Mononuclear cell (primary cell): ENCODE data around the gene CBFA2T2. TPM values are rescaled to one million over a fixed set of nuclear protein-coding genes. Genes with fewer than 3 reads are reported as not detected.
"Not testable (repeated sequence)": the region's sequence is repeated elsewhere in the genome, so short reads cannot be mapped to it uniquely, and the experiment has no call there.

Source experiments
- H3K27me3 ChIP-seq: 2 replicates; pipeline ENCODE4 v1.6.0; 2011; ENCODE audit warnings: low read length, control low read depth; ENCODE audit not compliant: insufficient read depth
- H3K4me1 ChIP-seq: 2 replicates; pipeline ENCODE4 v1.5.1; 2011; ENCODE audit warnings: mild to moderate bottlenecking, low read length, control low read depth; ENCODE audit not compliant: insufficient read depth
- H3K4me3 ChIP-seq: 2 replicates; pipeline ENCODE4 v1.5.1; 2011; ENCODE audit warnings: mild to moderate bottlenecking, low read length, moderate library complexity
- H3K9me3 ChIP-seq: 2 replicates; pipeline ENCODE4 v1.5.1; 2011; ENCODE audit warnings: low read depth, mild to moderate bottlenecking, control low read depth, low read length
- total RNA-seq: library from RNA; depleted of rRNA; stranded (reverse); fragments of >200 nt; gene quantifications from one replicate; pipeline ENCODE4 v1.2.3, GENCODE V29; 2012

Gene CBFA2T2
- total RNA-seq, 1 donor, result 8.9 TPM

DNA sequence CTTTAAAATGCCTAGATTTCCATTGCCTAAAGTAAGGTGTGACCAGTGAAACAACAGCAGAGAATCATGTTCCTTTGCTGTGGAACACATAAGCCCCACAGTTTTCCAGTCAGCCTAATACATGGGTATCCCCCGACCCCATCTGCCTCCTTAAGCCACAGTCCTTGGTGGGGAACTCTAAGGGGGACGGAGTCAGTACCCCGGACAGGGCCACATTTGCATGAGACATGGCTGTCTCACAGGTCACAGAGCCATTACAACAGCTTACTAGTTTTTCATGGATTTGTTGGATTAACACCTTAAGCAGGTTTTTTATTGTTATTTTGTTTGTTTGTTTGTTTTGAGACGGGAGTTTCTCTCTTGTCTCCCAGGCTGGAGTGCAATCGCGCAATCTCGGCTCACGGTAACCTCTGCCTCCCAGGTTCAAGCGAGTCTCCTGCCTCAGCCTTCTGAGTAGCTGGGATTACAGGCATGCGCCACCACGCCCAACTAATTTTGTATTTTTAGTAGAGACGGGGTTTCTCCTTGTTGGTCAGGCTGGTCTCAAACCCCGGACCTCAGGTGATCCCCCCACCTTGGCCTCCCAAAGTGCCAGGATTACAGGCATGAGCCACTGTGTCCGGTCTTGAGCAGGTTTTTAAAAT lies 157.2 kb downstream of the CBFA2T2 start:
- not testable (repeated sequence) for H3K27me3 ChIP-seq, H3K4me1 ChIP-seq, H3K4me3 ChIP-seq, H3K9me3 ChIP-seq

DNA sequence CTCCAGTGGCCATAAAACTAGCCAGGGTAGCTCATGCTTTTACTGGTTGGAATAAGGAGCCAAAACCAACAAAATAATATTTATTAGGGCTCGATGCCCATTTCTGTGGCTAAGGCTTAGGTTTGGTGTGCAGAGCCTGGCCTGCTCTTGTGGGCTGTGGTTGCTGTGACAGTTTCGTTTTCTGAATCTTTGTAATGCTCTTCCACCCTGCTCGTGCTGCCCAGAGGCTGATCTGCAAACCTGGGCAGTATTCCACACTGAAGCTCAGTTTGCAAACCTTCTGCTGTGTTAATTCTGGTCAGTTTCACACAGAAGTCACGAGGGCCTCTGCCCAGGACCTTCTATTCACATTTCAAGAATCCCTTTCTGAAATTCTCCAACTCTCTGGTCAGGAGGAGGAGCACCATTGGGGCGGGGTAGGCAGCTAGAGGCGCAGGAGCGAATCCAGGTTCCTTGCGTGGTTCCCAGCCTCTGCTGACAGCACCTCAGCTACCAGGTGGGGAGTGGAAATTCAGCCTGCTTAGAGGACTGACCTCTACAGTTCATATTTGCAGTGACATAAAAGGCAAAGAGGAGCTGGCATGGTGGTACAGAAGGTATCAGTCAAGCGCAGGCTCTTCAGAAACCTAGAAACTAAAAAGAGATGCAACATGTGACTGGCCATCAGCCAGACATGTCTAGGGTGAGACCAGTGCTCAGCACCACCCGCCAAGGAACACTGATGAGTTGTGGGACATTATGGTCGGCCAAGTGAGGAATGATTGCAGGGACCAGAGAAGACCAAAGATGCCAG lies 157.9 kb downstream of the CBFA2T2 start:
- Histone ChIP-seq H3K4me3 (no peak overlapping the region), H3K4me1 (no peaks in the 10 kb centered on the region)

DNA sequence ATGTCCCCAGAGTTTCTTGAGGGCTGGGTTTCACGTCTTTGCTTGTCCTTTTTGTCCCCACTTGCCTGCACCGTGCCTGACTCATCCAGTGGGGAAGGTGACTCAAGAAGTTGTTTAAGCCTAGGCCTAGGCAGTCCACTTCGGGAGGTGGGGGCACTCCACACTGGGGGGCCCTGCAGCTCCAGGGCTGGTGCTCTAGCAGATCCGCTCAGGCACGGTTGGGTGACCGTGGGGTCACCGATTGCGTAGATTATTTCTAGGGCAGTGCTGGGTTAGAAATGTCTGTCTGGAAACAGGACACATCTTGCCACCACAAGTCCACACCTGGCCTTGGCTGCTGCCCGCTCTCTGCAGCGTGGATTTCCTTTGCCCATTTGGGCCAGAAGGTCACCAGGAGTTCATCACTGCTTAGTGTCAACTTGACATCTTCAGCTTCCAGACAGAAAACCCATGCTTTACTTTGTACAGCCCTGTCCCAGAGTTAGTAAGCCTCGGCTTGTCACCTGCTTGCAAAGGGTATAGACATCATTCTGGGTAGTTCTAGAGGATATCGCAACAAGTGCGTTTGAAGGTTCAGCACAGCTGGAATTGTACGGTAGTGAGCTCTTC lies 158.6 kb downstream of the CBFA2T2 start:
- Histone ChIP-seq H3K27me3 (no peaks in the 10 kb centered on the region), H3K9me3 (no peaks in the 10 kb centered on the region), H3K4me3 (no peak overlapping the region), H3K4me1 (no peaks in the 10 kb centered on the region)

More for the DNA sequence above, 157.9 kb downstream of the CBFA2T2 start:
- no peaks in the 10 kb centered on the region for H3K9me3 ChIP-seq
- no peaks in the 10 kb centered on the region for H3K27me3 ChIP-seq

DNA sequence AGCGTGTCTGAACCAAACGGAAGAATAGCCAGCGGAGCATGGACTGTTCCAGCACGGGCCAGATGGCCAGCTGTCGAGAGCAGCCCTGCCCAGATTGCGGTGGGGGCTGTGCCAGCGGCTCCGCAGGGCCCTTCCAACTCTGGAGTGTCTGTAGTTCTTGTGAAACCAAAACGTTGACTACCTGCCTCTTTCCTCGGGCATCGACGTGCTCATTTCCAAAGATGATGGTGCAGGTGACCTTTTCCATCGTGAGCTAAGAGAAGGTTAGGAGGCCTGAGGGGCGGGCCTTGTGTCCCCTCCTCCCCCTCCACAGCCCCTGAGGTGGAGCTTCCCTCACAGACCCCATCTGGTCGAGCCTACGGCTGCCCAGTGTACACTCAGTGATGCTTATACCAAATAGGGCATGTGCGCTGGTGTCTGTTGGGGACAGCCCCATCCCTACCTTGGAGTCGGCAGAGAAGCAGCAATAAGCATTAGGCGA lies 159.3 kb downstream of the CBFA2T2 start:
- Histone ChIP-seq H3K27me3 (no peaks in the 10 kb centered on the region), H3K4me1 (no peaks in the 10 kb centered on the region), H3K4me3 (no peak overlapping the region), H3K9me3 (no peaks in the 10 kb centered on the region)

DNA sequence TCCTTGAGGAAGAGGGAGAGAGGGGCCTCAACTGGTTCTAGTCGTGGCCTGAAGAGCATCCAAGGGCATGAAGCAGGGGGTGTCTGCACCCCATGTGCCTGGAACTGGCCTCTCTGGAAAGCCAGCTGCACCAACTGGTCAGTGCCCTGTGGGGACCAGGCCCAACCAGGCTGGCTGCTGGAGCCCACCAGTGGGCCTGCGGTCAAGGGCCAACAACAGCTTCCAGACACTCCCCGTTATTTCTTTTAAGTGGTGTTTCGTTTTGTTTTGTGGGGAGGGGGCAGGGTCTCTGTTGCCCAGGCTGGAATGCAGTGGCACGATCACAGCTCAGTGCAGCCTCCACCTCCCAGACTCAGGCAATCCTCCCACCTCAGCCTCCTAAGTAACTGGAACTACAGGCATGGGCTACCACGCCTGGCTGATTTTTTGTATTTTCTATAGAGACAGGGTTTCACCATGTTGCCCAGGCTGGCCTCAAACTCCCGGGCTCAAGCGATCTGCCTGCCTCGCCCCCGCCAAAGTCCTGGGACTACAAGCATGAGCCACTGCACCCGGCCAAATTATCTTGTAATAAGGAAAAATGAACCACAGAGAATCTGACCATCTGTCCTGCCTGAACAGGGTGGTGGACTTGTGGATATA lies 160.3 kb downstream of the CBFA2T2 start:
- Histone ChIP-seq H3K27me3 (no peaks in the 10 kb centered on the region), H3K9me3 (no peaks in the 10 kb centered on the region), H3K4me1 (no peaks in the 10 kb centered on the region), H3K4me3 (no peak overlapping the region)

DNA sequence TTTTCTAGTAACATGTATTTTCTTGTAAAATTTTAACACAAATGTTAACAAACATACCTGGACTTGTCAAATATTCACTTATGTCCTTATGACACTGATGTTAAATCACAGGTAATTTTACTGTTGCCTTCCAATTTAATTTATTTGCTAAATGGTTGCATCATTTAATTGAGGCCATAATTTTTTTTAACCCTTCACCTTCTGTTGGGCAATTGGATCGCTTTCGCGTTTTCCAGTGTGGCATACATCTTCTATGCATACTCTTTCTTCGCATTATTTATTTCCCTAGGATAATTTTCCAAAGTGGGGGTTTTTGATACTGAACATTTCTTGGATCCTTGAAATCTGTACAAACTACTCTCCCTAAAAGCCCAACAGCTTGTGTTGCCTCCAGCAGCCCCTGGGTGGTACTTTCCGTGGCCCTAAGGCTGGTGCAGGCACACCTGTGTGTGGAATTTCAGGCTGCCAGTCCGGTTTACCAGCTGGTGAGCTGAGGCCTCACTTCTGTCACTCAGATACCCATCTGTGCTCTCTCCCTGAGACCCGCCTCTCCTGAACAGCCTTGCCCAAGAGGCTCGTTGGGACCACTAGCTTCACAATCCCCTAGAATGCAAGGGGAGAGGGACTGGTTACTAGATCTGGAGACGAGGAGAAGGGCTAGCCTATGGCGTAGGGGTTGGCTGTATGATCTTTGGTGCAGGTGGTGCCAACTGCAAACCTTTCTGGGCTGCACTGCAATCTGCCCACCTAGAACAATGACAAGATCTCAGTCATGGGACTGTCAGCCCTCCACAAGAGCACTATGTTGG lies 161.1 kb downstream of the CBFA2T2 start:
- Histone ChIP-seq H3K4me3 (no peak overlapping the region), H3K9me3 (no peaks in the 10 kb centered on the region), H3K27me3 (no peaks in the 10 kb centered on the region), H3K4me1 (no peaks in the 10 kb centered on the region)

DNA sequence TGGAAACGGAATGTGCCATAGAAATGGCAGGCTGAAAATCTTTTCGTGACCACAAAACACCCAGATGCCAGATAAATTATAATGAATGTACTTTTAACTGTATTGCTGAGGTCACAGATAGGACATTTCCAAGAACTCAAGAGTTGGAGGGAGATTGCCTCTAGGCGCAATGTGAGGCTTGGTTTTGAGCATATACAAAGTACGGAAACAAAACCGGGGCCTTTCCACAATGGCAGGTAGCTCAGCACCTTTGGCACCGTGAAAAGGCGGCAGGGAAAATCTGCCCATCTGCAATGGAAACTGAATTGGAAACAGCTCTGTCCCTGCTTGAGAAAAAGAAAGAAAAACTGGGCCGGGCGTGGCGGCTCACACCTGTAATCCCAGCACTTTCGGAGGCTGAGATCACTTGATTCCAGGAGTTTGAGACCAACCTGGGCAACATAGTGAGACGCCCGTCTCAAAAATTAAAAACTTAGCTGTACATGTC lies 161.7 kb downstream of the CBFA2T2 start:
- H3K4me3 ChIP-seq, result no peak overlapping the region
- no peaks in the 10 kb centered on the region for H3K27me3 ChIP-seq
- no peaks in the 10 kb centered on the region for H3K9me3 ChIP-seq
- H3K4me1 ChIP-seq, result no peaks in the 10 kb centered on the region

DNA sequence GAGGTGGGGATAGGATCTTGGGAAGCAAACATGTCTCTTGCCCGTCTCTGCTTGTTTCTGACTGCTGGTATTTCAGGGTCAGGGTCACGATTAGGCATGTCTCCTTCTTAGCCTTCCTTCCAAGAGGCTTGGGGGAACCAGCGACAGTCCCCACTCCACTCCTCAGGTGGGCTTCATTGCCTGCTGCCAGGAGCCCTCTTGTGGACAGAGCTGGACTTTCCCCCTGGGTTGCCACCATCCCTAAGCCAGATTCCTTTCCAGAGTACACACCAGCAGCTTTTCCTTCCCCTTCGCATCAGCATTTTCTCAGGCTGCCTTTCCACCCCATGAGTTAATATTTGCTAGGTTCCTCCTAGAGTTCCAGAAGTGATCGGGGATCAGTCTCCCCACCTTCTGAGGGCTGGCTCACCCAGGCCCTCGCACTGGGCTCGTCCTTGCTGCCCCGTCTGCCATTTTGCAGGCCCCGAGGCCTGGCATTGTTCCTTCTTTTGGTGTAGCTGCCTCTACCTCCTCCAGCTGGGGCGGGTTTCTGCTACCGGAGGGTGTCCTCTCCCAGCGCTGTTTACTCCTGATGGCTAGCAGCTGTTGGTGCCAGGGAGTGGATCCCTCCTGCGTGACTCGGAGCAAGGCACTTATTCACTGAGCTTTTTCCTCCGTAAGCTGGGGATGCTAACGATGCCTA lies 163.5 kb downstream of the CBFA2T2 start:
- Histone ChIP-seq H3K9me3 (no peaks in the 10 kb centered on the region), H3K27me3 (no peaks in the 10 kb centered on the region), H3K4me3 (no peak overlapping the region), H3K4me1 (no peaks in the 10 kb centered on the region)

DNA sequence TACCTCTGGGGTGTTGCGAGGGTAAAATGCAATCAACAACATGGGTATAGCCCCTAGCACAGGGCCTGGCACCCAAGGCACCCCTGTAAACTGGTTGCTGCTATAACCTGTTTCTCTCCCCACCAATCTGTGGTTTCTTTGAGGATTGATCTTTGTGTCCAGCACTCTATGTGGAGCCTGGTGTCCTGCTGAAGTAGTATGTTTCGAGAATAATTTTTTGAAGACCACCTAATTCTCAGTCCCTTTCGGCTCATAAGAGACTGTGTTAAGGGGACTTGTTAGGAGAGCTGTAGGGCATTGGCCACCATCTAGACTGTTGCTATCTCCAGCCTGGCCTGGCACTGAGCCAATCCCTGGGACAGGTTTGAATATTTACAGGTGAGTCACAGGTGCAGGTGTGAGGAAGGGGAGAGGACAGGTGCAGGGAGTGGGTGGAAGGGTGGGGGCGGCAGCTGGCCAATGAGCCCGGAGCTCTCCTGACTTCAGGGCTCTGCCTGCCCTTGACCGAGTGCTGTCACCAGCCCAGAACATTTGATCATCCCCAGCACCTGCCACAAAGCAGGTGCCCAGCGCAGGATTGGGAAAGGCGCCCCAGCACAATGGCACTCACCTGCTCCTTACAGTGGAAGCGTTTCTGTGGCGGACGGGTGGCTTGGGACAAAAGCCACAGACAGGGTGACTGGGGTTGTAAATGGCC lies 164.2 kb downstream of the CBFA2T2 start:
- Histone ChIP-seq H3K4me1 (no peaks in the 10 kb centered on the region), H3K4me3 (no peak overlapping the region), H3K9me3 (no peaks in the 10 kb centered on the region)

DNA sequence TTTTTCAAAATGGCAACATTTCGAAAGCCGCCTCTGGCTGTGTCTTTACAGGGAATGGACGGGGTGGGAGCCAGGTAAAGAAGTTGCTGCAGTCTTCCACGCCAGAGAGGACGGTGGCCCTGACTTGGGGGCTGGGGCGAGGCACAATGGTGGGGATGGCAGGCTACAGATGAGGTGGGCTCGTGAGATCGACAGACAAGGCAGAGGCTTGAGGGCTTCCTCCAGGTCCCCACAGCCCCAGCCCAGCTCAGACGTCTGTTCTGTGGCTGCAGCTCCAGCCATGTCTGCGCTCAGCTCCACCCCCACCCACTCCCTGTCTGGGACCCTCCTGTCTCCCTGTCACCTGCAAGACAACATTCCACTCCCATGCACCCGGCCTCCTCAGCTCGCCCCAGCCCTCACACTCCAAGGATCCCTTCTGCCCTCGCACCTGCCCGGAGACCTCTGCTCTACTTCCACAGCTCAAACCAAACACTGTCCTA lies 164.8 kb downstream of the CBFA2T2 start:
- H3K27me3 ChIP-seq, result no peaks in the 10 kb centered on the region
- H3K4me3 ChIP-seq, result no peak overlapping the region
- no peaks in the 10 kb centered on the region for H3K4me1 ChIP-seq
- no peaks in the 10 kb centered on the region for H3K9me3 ChIP-seq

More for the DNA sequence above, 164.2 kb downstream of the CBFA2T2 start:
- no peaks in the 10 kb centered on the region for H3K27me3 ChIP-seq

DNA sequence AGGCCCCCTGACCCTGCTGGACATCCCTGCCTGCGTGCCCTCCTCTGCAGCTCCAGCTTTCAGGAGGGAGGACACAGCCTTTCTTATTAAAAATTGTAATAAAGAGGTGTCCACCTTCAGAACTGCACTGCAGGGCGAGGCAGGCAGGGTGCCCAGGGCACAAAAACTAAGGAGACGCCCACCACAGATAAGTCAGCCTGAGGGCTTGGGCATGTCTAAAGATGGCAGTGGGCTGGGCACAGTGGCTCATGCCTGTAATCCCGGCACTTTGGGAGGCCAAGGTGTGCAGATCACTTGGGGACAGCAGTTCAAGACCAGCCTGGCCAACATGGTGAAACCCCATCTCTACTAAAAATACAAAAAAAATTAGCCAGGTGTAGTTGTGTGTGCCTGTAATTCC lies 165.3 kb downstream of the CBFA2T2 start:
- H3K4me1 ChIP-seq, result no peaks in the 10 kb centered on the region
- H3K4me3 ChIP-seq, result no peak overlapping the region
- no peaks in the 10 kb centered on the region for H3K27me3 ChIP-seq
- no peaks in the 10 kb centered on the region for H3K9me3 ChIP-seq

DNA sequence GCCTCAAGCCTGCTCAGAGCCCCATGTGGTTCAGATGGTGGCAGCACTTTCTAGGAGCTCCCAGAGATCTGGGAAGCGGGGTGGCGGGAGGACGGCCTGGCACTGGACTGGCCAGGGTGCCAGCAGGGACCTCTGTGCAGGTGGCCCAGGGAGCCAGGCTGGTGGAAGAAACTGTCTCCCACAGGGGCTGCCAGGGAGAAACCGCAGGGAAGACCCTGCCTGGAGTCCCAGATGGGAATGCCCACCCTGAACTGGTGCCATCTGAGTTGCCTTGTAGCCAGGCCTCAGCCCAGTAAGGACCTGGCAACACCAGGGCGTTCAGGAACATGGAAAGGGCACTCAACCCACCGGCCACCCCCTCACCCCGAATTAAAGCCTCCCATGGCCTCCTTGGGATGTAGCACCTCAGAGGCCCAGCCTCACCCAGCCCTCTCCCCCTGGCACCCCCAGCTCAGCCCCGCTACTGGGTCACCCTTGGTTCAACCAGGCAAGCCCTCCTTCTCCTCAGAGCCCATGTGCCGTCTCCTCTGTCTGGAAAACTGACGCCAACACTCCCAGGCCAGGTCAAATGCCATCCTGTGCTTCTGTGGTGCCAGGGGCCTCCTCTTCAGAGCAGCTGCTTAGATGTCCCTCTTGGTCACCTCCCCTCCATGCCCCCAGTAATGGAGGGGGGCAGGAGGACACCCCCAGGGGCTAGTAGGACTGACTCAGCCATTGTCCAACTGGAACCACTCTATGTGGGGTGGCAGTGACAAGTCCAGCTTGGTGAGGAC lies 166.3 kb downstream of the CBFA2T2 start:
- Histone ChIP-seq H3K9me3 (no peaks in the 10 kb centered on the region), H3K4me1 (no peaks in the 10 kb centered on the region), H3K27me3 (no peaks in the 10 kb centered on the region), H3K4me3 (no peak overlapping the region)
